GM18870 (cell line): Measurements from ENCODE around the gene THADA.

ENCODE experiments used
- ATAC-seq: cut with Tn5 transposase; IDR thresholded peaks from one replicate; pipeline ENCODE4 v1.9.1; 2021; ENCODE audit warnings: moderate library complexity; ENCODE audit not compliant: unreplicated experiment

THADA gene

DNA sequence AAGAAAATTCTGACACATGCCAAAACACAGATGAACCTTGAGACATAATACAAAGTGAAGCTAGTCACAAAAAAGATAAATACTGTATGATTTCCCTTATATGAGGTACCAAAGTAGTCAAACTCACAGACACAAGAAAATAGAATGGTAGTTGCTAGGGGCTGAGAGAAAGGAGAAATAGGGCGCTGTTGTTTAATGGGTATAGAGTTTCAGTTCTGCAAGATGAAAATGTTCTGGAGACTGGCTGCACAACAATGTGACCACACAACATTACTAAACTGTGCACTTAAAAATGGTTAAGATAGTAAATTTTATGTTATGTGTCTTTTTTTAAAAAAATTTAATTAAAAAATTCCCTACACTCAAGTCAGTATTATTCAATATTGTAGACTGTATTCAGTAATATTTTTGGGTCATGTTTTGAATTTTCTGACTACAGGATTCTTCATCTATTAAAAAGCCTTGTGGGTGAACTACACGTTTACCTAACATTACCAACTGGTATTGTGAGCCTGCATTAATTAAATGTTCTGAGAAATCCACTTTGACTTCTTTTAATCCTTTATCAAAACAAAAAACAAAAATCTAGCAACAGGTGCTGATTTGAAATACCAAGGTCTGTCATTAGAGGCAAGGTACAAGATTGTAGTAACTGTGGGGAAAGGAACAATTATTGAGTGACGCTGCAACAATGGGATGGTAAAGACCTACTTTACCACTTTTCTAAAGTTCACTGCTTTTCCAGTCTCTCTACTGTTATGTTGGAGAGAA is 228.6 kb downstream of the THADA start:
- ATAC-seq = no peak

- ATAC-seq = no peak
Measured at GRCh38 chr2:43363120-43363519, 232.7 kb downstream of the THADA start.

DNA sequence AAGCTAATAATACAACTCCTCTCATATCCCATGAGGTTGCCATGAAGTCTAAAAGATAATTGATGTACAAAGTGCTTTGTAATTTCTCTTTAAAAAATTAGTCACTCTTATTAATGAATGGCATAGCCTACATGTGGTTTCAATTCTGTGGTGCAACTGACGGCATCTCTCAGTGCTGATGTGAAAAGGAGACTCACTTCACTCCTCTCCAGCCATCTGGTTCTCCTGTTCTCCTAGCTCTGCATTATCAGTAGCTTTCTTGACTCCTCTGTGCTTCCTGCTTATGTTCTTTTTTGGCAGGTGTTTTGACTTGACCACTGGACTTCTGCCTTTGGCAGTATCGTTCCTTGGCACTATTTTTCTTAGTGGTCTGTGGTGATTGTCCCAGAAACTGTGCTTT is 234.6 kb downstream of the THADA start:
- ATAC-seq = no peak

DNA sequence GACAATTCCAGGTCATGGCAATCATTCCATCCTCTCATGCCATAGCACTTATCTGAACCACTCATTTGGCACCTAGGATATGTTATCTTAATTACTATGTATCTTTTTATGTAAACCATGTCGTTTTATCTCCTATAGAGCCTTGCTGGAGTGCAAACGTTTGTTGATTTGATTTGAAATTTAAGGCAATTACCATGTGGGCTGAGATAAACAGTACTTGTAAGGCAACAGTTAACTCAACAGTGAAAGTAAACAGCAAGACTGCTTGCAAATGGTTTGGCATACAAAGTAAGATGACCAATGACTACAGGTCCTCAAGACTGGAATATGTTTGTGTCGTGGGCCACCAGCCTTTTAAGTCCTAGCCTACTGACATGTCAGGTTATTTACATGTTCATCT is 235.7 kb downstream of the THADA start:
- no peak for ATAC-seq

GRCh38 chr2:43358410-43359201 is 237.2 kb downstream of the THADA start:
- no peak for ATAC-seq

DNA sequence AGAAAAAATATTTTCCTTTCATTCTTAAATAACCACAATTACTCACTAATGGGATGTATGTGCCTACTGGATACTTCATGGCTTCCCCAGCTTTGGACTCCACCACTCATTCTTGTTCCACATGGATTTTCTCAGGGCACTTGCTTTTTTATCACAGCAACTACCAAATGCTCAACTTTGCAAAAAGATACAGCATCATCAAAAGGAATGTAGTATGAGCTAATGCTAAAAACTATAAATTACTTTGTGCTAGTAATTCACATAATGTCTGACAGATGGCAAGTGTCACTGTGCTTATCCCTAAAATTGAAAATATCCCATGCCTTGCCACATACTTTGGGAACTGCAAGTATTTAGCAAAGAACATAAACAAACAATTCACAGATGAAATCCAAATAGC is 239.1 kb downstream of the THADA start:
- no peak for ATAC-seq

GRCh38 chr2:43355399-43355798 is 240.4 kb downstream of the THADA start:
- no peak for ATAC-seq

GRCh38 chr2:43349904-43350303 is 245.9 kb downstream of the THADA start:
- ATAC-seq = no peak

DNA sequence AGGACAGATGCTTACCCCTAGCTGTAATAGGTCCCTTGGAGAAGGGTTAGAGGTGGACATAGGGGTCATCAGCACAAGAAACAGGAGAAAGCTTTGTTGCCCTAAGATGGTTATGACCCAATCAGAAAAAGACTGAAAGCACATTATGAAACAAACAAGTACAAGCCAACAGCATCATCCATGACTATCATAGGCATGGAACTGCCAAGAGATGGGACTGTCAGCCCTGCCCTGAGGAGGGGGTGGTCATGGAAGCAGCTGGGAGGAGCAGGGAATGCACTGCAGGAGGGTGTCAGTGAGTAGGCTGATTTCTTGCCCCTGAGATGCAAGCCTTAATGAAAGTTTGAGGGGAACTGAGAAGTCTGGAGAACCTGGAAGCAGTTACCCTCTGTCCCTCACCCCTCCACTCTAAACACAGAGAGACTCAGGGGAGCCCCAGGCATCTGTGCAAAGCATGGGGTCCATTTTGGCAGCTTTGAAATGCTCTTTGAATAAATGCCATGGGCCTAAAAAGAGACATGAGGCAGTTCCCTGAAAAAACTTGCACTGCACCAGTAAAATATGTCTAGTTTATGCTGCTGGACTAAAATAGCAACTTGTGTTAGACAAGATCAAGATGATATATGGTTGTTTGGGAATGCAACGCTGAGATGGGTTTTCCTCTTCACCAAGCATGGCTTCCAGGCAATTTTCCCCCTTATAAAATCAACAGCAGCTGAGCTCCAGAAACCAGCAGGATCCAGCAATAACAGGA is 246.8 kb downstream of the THADA start:
- no peak for ATAC-seq

DNA sequence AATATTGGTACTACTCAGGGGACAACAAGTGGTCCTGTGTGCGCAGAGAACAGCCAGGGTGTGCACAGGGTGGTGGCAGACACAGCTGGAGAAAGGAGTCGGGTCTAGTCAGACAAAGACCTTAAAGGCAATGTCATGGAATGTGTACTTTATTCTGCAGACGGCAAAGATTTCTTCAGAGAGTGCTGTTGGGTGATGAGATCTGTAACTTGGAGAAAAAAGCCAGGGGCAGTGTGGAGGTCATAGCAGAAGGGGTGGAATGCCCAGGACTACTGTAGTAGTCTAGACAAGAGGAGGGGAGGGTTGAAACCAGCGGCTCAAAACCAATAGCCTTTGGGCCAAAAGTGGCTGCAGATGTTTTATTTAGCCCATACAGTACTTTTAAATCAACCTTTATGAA is 248.1 kb downstream of the THADA start:
- no peak for ATAC-seq

GRCh38 chr2:43346602-43347567 is 249.0 kb downstream of the THADA start:
- no peak for ATAC-seq

DNA sequence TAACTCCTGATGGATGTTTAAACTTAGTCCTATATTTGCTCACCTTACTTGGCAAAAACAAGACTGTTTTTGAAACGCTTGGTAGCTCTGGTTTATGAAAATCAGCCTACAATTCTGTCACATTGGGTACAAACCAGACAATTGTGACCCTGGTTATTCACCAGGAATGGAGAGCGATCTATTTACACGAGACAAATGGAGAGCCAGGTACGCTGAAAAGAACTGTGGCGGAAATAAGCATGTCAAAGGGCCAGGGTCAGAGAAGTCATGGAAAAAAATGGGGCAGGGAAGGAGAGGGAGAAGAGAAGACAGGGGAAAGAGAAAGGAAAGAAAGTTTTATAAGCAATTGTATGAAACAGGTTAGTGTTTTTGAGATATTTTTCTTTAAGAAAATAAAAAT is 250.0 kb downstream of the THADA start:
- no peak for ATAC-seq

- ATAC-seq = no peak
Measured at GRCh38 chr2:43345391-43345813, 250.4 kb downstream of the THADA start.

DNA sequence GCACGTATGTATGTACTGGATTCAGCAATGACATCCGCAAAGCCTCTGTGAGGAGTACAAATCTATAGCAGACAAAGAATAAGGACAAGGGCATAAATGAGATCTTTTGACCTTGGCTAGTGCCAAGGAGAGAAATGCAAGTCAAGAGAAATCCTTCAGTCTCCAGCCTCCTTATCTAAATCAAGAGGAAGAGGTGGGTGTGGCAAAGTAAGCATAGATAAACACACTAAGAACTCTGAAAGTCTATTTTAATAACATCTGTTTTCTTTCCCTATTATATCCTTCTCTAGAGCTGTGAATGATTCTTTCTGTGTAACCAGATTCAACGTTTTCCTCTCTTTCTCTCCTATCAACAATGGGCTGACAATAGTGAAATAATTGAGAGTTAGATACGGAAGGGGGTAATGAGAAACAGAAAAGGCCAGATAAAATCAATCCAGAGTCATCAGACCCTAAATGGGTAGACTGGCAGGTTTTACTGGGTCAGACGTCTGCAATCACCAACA is 250.9 kb downstream of the THADA start:
- ATAC-seq = no peak

GRCh38 chr2:43343573-43344304 is 252.1 kb downstream of the THADA start:
- ATAC-seq = no peak

- no peak for ATAC-seq
Measured at GRCh38 chr2:43341959-43342757, 253.7 kb downstream of the THADA start.

GRCh38 chr2:43340945-43341356 is 254.9 kb downstream of the THADA start:
- ATAC-seq = no peak

GRCh38 chr2:43340066-43340465 is 255.8 kb downstream of the THADA start:
- ATAC-seq = no peak

- ATAC-seq = no peak
Measured at GRCh38 chr2:43333656-43334144, 262.1 kb downstream of the THADA start.
